RPMI7951 (cell line): ENCODE results near the gene PLEKHA4. TPM values are rescaled to one million over a fixed set of nuclear protein-coding genes. Genes with fewer than 3 reads are reported as not detected.
A peak's percentile ranks its signal among the peaks of the same experiment; 100 is the strongest.
"Not testable (repeated sequence)": the region's sequence is repeated elsewhere in the genome, so short reads cannot be mapped to it uniquely, and the experiment has no call there.

ENCODE experiments used
- DNase-seq: peaks from one replicate; pipeline ENCODE4 v3.0.0-alpha.2; 2012; ENCODE audit warnings: low read depth
- total RNA-seq: library from RNA; depleted of rRNA; stranded (reverse); fragments of >200 nt; shearing (Covaris generic); gene quantifications from 2 replicates; pipeline ENCODE4 v1.2.3, GENCODE V29; 2014

The PLEKHA4 gene
- total RNA-seq, 1 experiment from 2014 or later: 1.8 TPM

DNA sequence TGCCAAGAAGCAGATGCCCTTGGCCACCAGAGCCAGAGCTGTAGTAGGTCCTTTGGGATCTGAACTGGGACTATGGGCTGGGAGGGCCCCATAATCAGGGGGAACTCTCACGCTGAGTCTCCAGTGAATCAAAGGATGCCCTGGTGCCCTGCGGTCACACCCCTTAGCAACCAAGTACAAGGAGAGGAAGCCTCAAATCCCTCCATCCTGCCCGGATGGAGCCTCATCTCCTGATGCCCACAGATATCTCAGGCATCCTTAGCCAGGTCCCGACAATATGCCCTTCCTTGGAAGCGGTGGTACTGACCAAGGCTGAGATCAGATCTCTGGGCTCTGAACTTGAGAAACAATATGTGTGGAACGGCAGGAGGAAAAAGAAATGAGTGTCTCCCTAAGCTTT is 1.7 kb downstream of the PLEKHA4 start:
- DNase-seq: no peak

GRCh38 chr19:48862827-48863226 is 5.6 kb downstream of the PLEKHA4 start:
- DNase-seq: no peak

GRCh38 chr19:48861313-48861712 is 7.1 kb downstream of the PLEKHA4 start:
- DNase-seq: no peak

DNA sequence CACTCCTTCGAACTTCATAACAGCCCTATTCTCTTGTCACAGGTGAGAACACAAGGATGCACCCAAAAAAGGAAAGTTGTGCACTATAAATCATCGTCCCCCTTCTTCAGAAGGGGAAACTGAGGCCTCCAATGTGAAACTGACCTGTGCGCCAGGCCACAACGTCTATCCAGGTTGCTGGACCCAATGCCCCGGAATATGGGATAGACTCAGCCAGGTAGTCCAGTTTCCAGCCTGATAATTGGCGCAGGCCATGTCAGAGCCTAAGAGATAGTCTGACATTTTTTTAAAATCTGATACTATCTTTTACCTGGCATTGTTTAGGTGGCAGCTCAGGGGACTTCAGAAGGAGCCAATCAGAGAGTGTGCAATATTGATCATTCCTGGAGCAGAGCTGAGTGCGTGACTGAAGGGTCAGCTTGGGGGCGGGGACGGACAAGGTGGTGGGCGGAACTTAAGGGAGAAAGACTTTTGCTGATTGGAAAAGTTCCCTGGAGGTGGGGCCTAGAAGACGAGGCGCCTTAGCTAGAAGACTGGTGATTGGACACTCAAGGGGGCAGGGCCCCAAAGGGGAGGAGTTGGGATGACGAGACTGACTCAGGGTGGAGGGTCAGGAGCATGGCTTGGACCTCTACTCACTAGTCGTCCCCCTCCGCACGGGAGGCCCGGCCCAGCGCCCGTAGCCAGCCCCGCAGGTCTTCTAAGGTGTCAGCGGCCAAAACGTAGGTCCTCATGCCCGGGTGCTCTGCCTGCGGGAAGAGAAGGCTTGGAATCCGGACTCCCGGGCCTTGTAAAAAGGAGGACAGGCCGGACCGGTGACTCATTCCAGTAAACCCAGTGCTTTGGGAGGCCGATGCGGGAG is 8.5 kb downstream of the PLEKHA4 start:
- DNase-seq: no peak

DNA sequence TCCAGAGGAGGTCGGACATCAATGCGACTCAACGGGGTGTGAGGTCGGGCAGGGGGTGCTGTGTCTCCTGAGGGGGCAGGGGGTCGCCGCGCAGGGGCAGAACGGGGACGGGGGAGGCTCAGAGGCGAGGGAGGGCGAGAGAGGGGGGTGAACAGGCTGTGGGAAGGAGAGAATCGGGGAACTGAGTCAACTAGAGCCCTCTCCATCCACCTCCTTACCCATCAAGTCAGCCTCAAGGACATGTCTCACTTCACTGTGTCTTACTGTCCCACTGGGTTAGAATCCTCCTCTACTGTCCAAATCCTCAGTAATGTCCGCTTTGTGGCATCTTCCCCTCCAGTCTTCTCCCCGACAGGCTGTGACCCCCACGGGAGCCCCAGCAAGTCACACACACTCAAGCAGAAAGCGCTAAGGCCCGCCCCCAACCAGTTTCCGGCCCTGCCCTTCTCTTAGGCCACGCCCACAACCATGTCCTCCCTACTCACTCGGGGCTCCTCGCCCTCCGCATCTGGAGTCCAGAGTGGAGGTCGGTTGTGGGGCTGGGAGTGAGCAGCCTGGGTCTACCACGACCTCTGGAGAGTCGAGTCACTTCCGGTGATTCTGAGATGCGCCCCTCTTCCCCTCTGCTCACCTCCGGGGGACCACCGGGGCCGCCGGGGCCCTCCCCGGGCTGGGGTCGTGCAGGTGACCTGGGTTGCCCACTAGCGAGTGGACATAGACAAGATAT is 9.3 kb downstream of the PLEKHA4 start:
- no peak for DNase-seq

- DNase-seq: no peak
Observed at GRCh38 chr19:48856921-48857320, 11.5 kb downstream of the PLEKHA4 start.

DNA sequence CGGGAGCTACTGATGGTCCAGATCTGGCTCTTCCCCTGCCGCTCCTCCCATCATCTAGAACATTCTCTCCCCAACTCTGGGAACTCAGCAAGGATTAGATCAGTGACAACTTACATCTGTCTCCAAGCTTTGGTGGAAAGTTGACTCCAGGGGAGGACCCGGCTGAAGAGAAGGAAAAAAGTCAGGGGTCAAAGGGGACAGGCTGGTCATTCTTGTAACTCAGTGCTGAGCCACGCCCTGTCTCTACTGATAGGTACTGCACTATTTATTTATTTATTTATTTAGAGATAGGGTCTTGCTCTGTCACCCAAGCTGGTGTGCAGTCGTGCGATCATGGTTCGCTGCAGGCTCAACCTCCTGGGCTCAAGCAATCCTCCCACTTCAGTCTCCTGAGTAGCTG is 14.3 kb downstream of the PLEKHA4 start:
- no peak for DNase-seq

DNA sequence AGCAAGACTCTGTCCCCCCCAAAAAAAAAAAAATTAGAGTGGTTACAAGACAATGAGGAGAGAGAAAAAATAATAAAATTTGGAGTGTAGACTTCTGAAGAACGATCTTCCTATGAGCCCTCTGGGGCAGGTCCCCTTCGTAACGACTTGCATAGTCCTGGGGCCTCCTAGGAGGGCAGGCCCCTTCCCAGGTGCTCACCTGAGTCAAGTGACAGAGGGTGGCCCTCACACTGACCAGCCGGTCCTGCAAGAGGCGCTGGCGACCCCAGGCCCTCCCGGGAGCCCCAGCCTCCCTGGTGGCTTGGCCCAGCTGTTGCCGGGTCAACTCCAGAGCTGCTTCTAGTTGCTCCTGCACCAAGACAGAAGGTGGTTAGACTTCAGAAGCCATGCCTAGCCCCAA is 14.9 kb downstream of the PLEKHA4 start:
- no peak for DNase-seq

DNA sequence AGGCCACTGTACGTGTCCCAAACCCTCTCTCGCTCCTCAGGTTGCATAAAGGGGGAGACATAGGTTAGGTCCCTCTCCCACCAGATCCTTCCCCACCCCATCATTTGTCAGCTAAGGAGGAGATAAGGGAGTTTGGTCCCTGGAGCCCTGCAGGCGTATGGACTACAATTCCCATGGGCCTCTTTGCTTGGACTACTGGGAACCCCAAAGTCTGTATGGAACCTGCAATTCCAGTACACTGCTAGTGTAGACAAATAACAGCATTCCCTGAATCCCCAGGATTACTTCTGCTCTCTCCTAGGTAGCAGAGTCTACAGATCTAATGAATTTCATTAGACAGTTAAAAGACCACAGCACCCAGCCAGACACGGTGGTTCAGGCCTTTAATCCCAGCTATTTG is 16.1 kb downstream of the PLEKHA4 start:
- no peak for DNase-seq

GRCh38 chr19:48846659-48847058 is 21.8 kb downstream of the PLEKHA4 start:
- not testable (repeated sequence) for DNase-seq

DNA sequence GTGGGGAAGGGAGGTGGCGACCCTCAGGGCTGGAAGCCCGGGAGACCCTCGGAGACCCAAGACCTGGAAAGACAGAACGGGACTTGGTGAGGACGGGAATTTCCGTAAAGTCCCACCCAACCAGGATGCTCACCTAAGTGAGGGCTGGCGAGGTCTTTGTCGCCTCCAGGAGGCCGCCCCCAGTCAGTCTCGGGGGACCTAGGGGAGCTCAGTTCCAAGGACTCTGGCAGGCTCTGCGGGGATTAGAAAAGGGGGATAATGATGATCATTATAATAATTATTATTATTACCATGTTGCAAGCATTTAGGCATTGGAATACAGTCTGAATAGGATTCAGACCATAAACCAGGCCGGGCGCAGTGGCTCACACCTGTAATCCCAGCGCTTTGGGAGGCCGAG is 23.0 kb downstream of the PLEKHA4 start:
- no peak for DNase-seq

DNA sequence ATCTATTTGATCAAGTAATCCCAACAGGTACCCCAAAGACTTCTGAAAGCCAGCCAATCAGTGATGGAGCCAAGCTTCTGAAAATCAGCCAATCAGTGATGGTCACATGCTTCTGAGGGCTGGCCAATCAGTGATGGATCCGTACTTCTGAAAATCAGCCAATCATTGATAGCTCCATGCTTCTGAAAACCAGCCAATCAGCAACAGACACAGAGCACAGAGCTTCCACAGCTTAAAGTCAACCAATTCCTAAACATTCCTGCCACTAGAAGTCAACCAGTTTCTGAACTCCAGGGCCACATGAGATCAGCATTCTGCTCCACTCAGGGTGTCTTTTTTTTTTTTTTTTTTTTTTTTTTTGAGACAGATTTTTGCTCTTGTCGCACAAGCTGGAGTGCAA is 23.9 kb downstream of the PLEKHA4 start:
- peak; percentile 62 for DNase-seq

GRCh38 chr19:48842789-48843162 is 25.6 kb downstream of the PLEKHA4 start:
- DNase-seq: peak; percentile 58

GRCh38 chr19:48841571-48841970 is 26.8 kb downstream of the PLEKHA4 start:
- no peak for DNase-seq

- no peak for DNase-seq
Observed at GRCh38 chr19:48841047-48841446, 27.4 kb downstream of the PLEKHA4 start.

DNA sequence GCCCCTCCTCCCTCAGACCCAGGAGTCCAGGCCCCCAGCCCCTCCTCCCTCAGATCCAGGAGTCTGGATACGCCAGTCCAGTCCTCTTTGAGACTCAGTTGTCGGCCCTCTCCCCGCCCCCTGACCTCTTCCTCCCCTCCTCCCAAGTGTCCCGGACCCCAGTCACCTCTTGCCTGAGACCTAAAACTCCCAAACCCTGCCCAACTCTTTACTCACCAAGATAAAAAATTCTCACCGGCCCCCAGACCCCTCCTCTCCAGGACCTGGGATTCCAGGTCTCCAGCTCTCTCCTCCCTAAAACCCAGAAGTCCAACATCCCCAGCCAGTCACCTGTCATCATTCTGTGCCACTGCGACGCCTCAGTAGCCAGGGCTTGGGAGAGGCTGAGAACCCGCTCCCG is 30.7 kb downstream of the PLEKHA4 start:
- DNase-seq: no peak

GRCh38 chr19:48837051-48837524 is 31.3 kb downstream of the PLEKHA4 start:
- peak; percentile 77 for DNase-seq

DNA sequence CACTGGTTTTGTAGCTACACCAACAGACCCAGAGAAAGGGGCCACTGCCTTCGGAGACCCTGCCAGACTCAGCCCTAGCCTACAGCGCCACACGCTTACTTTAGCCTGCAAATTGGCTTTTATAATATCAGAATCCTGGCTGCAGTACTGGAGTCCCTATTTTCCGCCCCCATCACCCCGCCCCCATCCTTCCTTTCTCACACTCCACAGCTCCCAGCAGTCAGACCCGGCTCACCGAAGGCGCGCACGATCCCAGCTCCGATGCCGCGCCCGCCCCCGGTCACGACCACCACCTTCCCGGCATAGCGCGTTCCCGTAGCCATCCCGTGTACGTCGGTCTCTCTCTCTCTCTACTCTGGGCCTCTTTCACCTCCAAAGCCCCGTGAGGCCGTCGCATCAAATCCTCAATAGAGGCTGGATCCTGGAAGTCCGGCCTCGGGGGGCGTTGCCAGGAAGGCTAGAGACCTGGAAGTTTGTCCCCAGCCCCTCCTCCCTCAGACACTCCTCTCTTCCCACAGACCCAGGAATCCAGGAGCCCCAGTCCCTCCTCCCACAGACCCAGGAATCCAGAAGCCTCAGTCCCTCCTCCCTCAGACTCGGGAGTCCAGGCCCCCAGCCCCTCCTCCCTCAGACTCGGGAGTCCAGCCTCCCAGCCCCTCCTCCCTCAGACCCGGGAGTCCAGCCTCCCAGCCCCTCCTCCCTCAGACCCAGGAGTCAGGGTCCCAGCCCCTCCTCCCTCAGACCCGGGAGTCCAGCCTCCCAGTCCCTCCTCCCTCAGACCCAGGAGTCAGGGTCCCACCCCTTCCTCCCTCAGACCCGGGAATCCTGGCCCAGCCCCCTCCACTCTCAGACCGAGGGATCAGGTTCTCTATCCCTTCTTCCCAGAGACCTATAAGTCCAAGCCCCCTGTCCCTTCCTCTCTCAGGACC is 32.1 kb downstream of the PLEKHA4 start, which contains the start of gene HSD17B14:
TSS of gene HSD17B14 (minus strand) at position 403 of the 929 bp plus-strand sequence. CDS start at position 323, 80 bp downstream.
- no peak for DNase-seq

DNA sequence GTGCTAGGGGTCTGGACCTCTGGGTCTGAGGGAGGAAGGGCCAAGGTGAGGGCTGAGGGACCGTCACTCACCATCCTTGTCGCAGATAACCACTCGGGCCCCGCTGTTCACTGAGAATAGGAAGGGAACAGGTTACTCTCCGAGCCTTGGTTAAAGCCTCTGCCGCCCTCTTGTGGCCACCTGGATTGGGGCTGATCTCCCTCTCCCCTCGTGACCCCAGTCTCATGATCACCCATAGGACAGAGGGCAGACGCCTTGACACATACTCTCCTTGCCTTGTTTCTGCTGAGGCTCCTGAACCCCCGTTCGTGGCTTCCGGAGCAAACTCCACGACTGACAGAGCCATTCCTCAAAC is 32.7 kb downstream of the PLEKHA4 start:
- DNase-seq: peak; percentile 81

DNA sequence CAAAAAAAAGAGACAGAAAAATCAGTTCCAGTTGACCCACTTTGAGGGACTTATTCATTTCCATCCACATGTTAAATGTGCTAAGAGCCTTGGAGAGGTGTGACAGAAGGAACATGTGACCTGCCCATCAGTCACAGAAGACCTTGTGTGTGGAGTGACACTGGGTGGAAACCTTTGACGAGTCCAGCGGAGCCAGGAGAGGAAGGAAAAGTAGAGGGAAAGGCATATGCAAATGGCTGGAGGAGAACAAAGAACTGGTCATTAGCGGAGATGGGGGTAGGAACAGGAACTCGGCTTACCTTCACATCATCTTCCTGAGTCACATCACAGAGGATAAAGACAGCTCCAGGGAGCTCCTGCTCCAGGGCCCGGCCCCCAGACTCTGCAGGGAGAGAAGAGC is 34.4 kb downstream of the PLEKHA4 start:
- no peak for DNase-seq

- DNase-seq: no peak
Observed at GRCh38 chr19:48833049-48833448, 35.4 kb downstream of the PLEKHA4 start.

DNA sequence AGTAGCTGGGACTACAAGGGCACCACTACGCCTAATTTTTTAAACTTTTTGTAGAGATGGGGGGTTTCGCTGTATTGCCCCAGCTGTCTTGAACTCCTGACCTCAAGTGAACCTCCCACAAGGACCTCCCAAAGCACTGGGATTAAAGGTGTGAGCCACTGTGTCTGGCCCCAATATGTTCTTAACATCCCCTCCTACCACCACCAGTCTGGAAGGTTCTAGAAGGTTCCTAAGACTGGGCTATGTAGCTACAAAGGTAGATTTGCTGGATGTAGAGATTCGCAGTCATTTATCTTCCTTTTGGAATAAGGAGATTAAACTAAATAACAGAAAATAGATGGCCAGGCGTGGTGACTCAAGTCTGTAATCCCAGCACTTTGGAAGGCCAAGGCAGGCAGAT is 37.5 kb downstream of the PLEKHA4 start:
- DNase-seq: no peak
